ENCODE measurements around the gene BRD3OS. TPM values are rescaled to one million over a fixed set of nuclear protein-coding genes. Genes with fewer than 3 reads are reported as not detected.

Gene BRD3OS
- total and polyA plus RNA-seq, 2 of the 13 experiments (the other 11 are each of a cell fraction or from before 2014, with no cell fraction given) = 4.9 to 5.7 TPM

DNA sequence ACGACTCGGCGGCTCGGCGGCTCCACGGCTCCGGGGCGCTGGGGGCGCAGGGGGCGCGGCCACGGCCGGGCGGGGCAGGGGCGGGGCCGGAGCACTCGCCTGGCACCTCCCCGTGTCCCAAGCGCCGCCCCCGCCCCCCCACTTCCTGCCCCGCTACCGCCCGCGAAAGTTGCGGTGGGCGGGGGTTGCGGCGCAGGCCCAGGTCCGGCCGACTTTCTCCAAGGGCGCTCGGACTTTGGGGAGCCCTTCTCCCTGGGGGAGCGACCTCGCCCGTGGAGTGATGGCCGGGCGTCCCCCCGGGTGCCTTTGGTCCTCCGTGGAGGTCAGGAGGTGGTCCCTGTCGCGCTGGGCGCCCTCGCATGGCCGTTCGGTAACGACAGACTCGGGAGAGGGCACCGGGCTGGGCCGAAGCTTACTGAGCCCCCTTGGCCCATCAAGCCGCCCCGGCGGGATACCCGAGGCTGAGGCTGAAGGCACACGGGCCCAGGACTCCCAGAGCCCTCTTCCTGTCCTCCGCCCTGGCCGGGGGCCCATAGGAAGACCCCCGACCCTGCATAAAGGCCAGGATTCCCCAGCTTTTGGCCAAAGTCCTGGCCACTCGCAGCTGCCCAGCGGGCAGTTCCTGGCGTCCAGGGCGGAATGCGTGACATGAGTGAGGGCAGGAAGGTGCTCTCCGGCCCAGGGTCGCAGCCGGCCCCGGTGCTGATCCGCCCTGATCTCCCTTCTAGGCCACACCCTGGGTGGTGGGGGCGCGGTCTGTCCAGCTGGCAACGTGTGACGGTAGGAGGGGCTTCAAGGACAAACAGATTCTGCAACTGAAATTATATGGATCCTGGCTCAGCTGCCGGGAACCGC, 32.3 kb upstream of the BRD3OS start (continued):
- TF ChIP-seq, protein P1, sequence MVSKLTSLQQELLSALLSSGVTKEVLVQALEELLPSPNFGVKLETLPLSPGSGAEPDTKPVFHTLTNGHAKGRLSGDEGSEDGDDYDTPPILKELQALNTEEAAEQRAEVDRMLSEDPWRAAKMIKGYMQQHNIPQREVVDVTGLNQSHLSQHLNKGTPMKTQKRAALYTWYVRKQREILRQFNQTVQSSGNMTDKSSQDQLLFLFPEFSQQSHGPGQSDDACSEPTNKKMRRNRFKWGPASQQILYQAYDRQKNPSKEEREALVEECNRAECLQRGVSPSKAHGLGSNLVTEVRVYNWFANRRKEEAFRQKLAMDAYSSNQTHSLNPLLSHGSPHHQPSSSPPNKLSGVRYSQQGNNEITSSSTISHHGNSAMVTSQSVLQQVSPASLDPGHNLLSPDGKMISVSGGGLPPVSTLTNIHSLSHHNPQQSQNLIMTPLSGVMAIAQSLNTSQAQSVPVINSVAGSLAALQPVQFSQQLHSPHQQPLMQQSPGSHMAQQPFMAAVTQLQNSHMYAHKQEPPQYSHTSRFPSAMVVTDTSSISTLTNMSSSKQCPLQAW (CRISPR knock-in tag; IDR thresholded peaks at IDR 0.05) = peak; percentile 38; the same call in 1 of the 2 replicates
- TF ChIP-seq TSC22D2 (CRISPR knock-in tag; IDR thresholded peaks at IDR 0.05; ENCODE audit: borderline replicate concordance) (0 out of 2 replicates have a peak, but pooled peaks have one; percentile 38), ZNF747 (CRISPR knock-in tag; IDR thresholded peaks at IDR 0.05; ENCODE audit: borderline replicate concordance) (peak; percentile 10; the same call in 1 of the 2 replicates), JUND (CRISPR knock-in tag; IDR thresholded peaks at IDR 0.05) (no peak), SSRP1 (CRISPR knock-in tag; IDR thresholded peaks at IDR 0.05) (no peak; the same call in 1 of the 2 replicates), DPF2 (CRISPR knock-in tag; IDR thresholded peaks at IDR 0.05; ENCODE audit: borderline replicate concordance, low read depth) (no peak), ZKSCAN1 (IDR thresholded peaks at IDR 0.05; ENCODE audit: low read length) (no peak), AKAP8 (CRISPR knock-in tag; IDR thresholded peaks at IDR 0.05) (peak; percentile 80), ZNF337 (CRISPR knock-in tag; IDR thresholded peaks at IDR 0.05; ENCODE audit: borderline replicate concordance, low read depth) (no peak), SUZ12 (IDR thresholded peaks at IDR 0.05; ENCODE audit: low read depth, low read length) (no peak), ZNF3 (CRISPR knock-in tag; IDR thresholded peaks at IDR 0.05) (no peak), SRSF9 (IDR thresholded peaks at IDR 0.05; ENCODE audit: borderline replicate concordance, insufficient read depth, low read depth, low read length, poor library complexity, severe bottlenecking) (no peak), MIER3 (CRISPR knock-in tag; IDR thresholded peaks at IDR 0.05; ENCODE audit: borderline replicate concordance) (no peak)
- TF ChIP-seq, protein P2, sequence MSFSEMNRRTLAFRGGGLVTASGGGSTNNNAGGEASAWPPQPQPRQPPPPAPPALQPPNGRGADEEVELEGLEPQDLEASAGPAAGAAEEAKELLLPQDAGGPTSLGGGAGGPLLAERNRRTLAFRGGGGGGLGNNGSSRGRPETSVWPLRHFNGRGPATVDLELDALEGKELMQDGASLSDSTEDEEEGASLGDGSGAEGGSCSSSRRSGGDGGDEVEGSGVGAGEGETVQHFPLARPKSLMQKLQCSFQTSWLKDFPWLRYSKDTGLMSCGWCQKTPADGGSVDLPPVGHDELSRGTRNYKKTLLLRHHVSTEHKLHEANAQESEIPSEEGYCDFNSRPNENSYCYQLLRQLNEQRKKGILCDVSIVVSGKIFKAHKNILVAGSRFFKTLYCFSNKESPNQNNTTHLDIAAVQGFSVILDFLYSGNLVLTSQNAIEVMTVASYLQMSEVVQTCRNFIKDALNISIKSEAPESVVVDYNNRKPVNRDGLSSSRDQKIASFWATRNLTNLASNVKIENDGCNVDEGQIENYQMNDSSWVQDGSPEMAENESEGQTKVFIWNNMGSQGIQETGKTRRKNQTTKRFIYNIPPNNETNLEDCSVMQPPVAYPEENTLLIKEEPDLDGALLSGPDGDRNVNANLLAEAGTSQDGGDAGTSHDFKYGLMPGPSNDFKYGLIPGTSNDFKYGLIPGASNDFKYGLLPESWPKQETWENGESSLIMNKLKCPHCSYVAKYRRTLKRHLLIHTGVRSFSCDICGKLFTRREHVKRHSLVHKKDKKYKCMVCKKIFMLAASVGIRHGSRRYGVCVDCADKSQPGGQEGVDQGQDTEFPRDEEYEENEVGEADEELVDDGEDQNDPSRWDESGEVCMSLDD (CRISPR knock-in tag; IDR thresholded peaks at IDR 0.05; ENCODE audit: borderline replicate concordance) = no peak
- TF ChIP-seq, protein P3, sequence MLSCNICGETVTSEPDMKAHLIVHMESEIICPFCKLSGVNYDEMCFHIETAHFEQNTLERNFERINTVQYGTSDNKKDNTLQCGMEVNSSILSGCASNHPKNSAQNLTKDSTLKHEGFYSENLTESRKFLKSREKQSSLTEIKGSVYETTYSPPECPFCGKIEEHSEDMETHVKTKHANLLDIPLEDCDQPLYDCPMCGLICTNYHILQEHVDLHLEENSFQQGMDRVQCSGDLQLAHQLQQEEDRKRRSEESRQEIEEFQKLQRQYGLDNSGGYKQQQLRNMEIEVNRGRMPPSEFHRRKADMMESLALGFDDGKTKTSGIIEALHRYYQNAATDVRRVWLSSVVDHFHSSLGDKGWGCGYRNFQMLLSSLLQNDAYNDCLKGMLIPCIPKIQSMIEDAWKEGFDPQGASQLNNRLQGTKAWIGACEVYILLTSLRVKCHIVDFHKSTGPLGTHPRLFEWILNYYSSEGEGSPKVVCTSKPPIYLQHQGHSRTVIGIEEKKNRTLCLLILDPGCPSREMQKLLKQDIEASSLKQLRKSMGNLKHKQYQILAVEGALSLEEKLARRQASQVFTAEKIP (CRISPR knock-in tag; IDR thresholded peaks at IDR 0.05; ENCODE audit: borderline replicate concordance) = no peak
- TF ChIP-seq, protein P4, sequence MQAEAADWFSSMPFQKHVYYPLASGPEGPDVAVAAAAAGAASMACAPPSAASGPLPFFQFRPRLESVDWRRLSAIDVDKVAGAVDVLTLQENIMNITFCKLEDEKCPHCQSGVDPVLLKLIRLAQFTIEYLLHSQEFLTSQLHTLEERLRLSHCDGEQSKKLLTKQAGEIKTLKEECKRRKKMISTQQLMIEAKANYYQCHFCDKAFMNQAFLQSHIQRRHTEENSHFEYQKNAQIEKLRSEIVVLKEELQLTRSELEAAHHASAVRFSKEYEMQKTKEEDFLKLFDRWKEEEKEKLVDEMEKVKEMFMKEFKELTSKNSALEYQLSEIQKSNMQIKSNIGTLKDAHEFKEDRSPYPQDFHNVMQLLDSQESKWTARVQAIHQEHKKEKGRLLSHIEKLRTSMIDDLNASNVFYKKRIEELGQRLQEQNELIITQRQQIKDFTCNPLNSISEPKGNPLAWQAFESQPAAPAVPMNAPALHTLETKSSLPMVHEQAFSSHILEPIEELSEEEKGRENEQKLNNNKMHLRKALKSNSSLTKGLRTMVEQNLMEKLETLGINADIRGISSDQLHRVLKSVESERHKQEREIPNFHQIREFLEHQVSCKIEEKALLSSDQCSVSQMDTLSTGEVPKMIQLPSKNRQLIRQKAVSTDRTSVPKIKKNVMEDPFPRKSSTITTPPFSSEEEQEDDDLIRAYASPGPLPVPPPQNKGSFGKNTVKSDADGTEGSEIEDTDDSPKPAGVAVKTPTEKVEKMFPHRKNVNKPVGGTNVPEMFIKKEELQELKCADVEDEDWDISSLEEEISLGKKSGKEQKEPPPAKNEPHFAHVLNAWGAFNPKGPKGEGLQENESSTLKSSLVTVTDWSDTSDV (CRISPR knock-in tag; IDR thresholded peaks at IDR 0.05) = peak; percentile 90; the same call in 1 of the 2 replicates
- TF ChIP-seq, protein P5, sequence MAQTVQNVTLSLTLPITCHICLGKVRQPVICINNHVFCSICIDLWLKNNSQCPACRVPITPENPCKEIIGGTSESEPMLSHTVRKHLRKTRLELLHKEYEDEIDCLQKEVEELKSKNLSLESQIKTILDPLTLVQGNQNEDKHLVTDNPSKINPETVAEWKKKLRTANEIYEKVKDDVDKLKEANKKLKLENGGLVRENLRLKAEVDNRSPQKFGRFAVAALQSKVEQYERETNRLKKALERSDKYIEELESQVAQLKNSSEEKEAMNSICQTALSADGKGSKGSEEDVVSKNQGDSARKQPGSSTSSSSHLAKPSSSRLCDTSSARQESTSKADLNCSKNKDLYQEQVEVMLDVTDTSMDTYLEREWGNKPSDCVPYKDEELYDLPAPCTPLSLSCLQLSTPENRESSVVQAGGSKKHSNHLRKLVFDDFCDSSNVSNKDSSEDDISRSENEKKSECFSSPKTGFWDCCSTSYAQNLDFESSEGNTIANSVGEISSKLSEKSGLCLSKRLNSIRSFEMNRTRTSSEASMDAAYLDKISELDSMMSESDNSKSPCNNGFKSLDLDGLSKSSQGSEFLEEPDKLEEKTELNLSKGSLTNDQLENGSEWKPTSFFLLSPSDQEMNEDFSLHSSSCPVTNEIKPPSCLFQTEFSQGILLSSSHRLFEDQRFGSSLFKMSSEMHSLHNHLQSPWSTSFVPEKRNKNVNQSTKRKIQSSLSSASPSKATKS (CRISPR knock-in tag; IDR thresholded peaks at IDR 0.05) = no peak
